GM06990 (cell line): ENCODE data around the gene ACSBG1.

Experiments
- DNase-seq: peaks from one replicate; pipeline ENCODE4 v3.0.0-alpha.2; 2011; ENCODE audit not compliant: insufficient read length; ENCODE audit errors: extremely low read depth
- H3K27me3 ChIP-seq: replicated peaks from 2 replicates; pipeline ENCODE4 v1.6.0; 2011; ENCODE audit warnings: low read length; ENCODE audit not compliant: control insufficient read depth, insufficient read depth
- H3K36me3 ChIP-seq: 2 replicates; pipeline ENCODE4 v1.5.1; 2011; ENCODE audit warnings: low read length; ENCODE audit not compliant: control insufficient read depth, insufficient read depth
- H3K4me3 ChIP-seq: replicated peaks from 2 replicates; pipeline ENCODE4 v1.5.1; 2011; ENCODE audit warnings: low read depth, mild to moderate bottlenecking, control low read depth, low read length
- TF ChIP-seq, protein P1 (sequence below): IDR thresholded peaks from 2 replicates; pipeline ENCODE4 v1.5.1; 2011; ENCODE audit warnings: low read length, control low read depth, mild to moderate bottlenecking, inconsistent platforms; ENCODE audit not compliant: insufficient read depth, poor library complexity, severe bottlenecking

The ACSBG1 gene

DNA sequence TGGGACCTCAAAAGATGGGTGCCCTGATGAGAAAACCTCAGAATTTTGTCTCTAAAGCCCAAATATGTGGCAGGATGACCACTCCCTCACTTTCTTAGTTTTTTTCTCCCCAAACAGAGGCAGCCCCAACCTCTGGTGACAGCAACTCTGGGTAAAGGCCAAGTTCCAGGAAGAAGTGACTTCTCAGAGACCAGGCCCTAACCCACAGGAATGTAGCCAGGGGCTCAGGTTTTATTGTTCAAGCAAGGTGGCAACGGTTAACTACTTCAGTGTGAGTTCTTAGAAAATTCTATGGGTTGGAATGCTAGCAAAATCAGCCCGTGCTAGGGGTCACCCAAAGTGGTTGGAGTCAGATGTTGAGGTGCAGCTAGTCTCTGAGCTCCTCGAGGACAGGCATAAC is 24.9 kb upstream of the ACSBG1 start:
- H3K36me3 ChIP-seq: no peaks in the 10 kb centered on the region
- H3K27me3 ChIP-seq: no peaks in the 10 kb centered on the region
- no peak overlapping the region for H3K4me3 ChIP-seq
- DNase-seq: no peak
- TF ChIP-seq, protein P1, sequence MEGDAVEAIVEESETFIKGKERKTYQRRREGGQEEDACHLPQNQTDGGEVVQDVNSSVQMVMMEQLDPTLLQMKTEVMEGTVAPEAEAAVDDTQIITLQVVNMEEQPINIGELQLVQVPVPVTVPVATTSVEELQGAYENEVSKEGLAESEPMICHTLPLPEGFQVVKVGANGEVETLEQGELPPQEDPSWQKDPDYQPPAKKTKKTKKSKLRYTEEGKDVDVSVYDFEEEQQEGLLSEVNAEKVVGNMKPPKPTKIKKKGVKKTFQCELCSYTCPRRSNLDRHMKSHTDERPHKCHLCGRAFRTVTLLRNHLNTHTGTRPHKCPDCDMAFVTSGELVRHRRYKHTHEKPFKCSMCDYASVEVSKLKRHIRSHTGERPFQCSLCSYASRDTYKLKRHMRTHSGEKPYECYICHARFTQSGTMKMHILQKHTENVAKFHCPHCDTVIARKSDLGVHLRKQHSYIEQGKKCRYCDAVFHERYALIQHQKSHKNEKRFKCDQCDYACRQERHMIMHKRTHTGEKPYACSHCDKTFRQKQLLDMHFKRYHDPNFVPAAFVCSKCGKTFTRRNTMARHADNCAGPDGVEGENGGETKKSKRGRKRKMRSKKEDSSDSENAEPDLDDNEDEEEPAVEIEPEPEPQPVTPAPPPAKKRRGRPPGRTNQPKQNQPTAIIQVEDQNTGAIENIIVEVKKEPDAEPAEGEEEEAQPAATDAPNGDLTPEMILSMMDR: no peak

DNA sequence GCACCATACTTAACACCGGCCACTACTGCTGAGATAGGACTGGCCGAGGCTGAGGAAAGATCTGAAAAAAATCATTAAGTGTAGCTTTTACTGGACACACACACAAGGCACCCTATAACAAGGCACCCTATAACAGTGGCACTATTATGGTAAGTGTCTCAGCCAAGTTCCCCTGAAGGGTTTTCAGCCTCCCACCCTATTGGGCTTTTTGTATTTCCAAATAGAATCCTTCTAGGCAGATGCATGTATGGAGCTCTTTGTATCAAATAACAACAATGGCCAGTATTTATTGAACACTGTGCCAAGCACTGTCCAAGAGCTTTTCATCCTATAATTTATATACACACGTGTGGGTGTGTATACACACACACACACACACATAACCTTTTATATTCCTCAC is 23.3 kb upstream of the ACSBG1 start:
- Histone ChIP-seq H3K36me3 (no peaks in the 10 kb centered on the region), H3K27me3 (no peaks in the 10 kb centered on the region), H3K4me3 (no peak overlapping the region)
- DNase-seq: no peak
- TF ChIP-seq, protein P1: no peak

GRCh38 chr15:78256044-78256437 is 21.7 kb upstream of the ACSBG1 start:
- Histone ChIP-seq H3K4me3 (no peak overlapping the region), H3K36me3 (no peaks in the 10 kb centered on the region), H3K27me3 (no peaks in the 10 kb centered on the region)
- TF ChIP-seq, protein P1: no peak
- DNase-seq: no peak

DNA sequence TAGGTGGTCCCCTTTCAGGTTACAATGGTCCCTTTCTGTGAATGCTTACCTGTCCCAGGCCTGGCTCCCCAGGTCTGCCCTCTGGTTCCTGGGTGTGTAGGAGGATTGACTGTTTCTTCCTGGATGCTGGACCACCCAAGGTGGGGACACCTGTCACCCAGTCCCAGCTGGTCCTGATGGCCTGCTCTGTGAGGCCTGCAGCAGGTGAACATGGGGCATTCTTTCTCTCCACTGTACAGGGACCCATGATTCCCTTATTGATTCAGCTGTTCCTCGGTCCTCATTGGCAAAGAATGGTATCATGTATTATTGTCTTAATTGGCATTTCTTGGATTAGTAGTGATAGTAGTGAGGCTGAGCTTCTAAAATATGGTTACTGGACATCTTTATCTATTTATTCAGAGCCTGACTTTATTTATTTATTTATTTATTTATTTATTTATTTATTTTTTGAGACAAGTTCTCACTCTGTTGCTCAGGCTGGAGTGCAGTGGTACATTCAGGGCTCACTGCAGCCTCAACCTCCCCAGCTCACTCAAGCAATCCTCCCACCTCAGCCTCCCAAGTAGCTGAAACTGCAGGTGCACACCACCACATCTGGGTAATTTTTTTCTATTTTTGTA is 21.2 kb upstream of the ACSBG1 start:
- no peak for DNase-seq

DNA sequence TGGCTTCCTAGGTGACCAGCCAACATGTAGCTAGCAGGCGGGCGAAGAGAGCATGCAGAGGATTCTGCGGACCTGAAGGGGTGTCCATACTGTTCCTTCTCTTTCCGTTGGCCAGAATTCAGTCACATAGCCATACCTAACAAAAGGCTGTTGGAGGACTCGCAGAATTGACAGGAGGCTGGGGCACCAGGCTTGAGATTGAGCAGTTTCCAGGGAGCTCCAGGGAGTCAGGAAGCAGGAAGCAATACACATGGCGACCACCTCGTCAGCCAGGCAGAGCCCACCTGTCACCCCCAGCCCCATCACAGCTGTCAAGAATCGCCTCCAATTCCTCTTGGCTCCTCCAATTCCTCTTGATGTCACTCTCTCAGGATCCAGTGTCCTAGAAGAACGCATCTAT is 16.8 kb upstream of the ACSBG1 start:
- H3K4me3 ChIP-seq: no peak overlapping the region
- H3K27me3 ChIP-seq: no peaks in the 10 kb centered on the region
- TF ChIP-seq, protein P1: no peak
- no peak for DNase-seq
- H3K36me3 ChIP-seq: no peaks in the 10 kb centered on the region

More for the DNA sequence above, 21.2 kb upstream of the ACSBG1 start:
- H3K27me3 ChIP-seq: no peaks in the 10 kb centered on the region
- H3K4me3 ChIP-seq: no peak overlapping the region
- TF ChIP-seq, protein P1: no peak
- no peaks in the 10 kb centered on the region for H3K36me3 ChIP-seq

GRCh38 chr15:78249131-78249530 is 14.8 kb upstream of the ACSBG1 start:
- Histone ChIP-seq H3K36me3 (no peaks in the 10 kb centered on the region), H3K4me3 (no peak overlapping the region), H3K27me3 (no peaks in the 10 kb centered on the region)
- TF ChIP-seq, protein P1: no peak
- DNase-seq: no peak
